Nephron (organoid): ENCODE measurements around the gene AIFM2.

ENCODE experiments used
- H3K27ac Mint-ChIP-seq, 3 experiments: 2 replicates each; pipeline ENCODE4 v1.8.0; 2020; ENCODE audit warnings: mixed read lengths in 3 of 3, mild to moderate bottlenecking in 2 of 3, moderate library complexity in 1 of 3
- H3K27me3 Mint-ChIP-seq: 2 replicates; pipeline ENCODE4 v1.8.0; 2021; ENCODE audit warnings: low read depth, mild to moderate bottlenecking, moderate library complexity, mixed read lengths
- H3K36me3 Mint-ChIP-seq: 2 replicates; pipeline ENCODE4 v1.8.0; 2020; ENCODE audit warnings: low read depth, mixed read lengths
- H3K4me1 Mint-ChIP-seq: 2 replicates; pipeline ENCODE4 v1.8.0; 2020; ENCODE audit warnings: mixed read lengths
- H3K4me3 Mint-ChIP-seq, 3 experiments: 2 replicates each; pipeline ENCODE4 v1.8.0; 2020; ENCODE audit warnings: mild to moderate bottlenecking in 3 of 3, mixed read lengths in 3 of 3, moderate library complexity in 2 of 3
- H3K9me3 Mint-ChIP-seq: 2 replicates; pipeline ENCODE4 v1.8.0; 2020; ENCODE audit warnings: mixed read lengths
- TF ChIP-seq, protein P1 (sequence below), 3 experiments: fragments of 200-600 bp; sonication (generic); IDR thresholded peaks; one replicate each; pipeline ENCODE4 v1.5.0; 2021; ENCODE audit warnings: antibody characterized with exemption in 3 of 3; ENCODE audit not compliant: unreplicated experiment in 3 of 3

AIFM2 gene

DNA sequence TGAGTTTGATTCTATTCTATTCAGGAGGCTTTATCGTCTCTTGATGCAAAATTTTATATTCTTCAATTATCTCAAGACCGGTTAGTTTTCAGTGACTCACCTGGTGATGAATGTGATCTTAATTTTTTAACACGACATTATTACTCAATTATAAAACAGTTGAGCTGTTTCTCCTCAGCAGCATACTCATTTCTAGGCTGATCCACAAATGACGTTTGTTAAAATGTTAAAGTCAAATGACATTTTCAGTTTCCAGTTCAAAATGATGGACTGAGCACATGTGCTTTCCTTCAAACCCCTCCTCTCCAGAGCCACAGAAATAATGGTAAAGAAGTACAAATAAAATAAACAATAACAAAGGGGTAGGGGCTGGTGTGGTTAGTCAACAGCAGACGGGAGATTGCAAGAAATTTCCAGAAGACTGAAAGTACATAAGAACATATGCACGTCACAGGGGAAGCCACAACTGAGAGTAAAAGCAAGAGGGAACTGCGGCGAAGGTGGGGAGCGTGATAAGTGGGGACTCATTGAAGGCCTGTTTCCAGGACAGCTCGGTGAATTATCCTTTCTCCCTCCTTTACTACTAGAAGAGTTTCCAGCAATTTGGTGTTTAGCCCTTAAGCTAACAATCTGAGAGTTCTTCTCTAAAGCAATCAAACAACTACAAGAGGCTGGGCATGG, 69.1 kb downstream of the AIFM2 start:
- Mint-ChIP-seq H3K4me3 (no peak overlapping the region), H3K4me1 (no peaks in the 10 kb centered on the region), H3K27me3 (no peaks in the 10 kb centered on the region), H3K36me3 (peaks cover 35% of the 10 kb centered on the region), H3K27ac (no peak overlapping the region), H3K9me3 (no peaks in the 10 kb centered on the region)
- TF ChIP-seq, protein P1, sequence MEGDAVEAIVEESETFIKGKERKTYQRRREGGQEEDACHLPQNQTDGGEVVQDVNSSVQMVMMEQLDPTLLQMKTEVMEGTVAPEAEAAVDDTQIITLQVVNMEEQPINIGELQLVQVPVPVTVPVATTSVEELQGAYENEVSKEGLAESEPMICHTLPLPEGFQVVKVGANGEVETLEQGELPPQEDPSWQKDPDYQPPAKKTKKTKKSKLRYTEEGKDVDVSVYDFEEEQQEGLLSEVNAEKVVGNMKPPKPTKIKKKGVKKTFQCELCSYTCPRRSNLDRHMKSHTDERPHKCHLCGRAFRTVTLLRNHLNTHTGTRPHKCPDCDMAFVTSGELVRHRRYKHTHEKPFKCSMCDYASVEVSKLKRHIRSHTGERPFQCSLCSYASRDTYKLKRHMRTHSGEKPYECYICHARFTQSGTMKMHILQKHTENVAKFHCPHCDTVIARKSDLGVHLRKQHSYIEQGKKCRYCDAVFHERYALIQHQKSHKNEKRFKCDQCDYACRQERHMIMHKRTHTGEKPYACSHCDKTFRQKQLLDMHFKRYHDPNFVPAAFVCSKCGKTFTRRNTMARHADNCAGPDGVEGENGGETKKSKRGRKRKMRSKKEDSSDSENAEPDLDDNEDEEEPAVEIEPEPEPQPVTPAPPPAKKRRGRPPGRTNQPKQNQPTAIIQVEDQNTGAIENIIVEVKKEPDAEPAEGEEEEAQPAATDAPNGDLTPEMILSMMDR (IDR thresholded peaks at IDR 0.05; ENCODE audit: unreplicated experiment in 3 of 3): no peak
